HepG2 (cell line): ENCODE measurements around the gene MAP3K9. TPM values are rescaled to one million over a fixed set of nuclear protein-coding genes. Genes with fewer than 3 reads are reported as not detected.
A peak's percentile ranks its signal among the peaks of the same experiment; 100 is the strongest.

Source experiments
- EP300 ChIP-seq, 3 experiments: sonication (generic) in 1 of 3; formaldehyde crosslinking in 1 of 3; IDR thresholded peaks; 2 replicates each; pipeline versions ENCODE4 v1.5.1 to v1.6.1; 2011 to 2020; ENCODE audit warnings: low read depth in 2 of 3, low read length in 2 of 3, borderline replicate concordance in 1 of 3, improper control_type of control experiment in 1 of 3, mild to moderate bottlenecking in 1 of 3, missing genetic modification reagents in 1 of 3, moderate library complexity in 1 of 3
- HOXA3 ChIP-seq: sonication (generic); formaldehyde crosslinking; IDR thresholded peaks from 2 replicates; pipeline ENCODE4 v1.5.0; 2020; ENCODE audit warnings: missing genetic modification reagents
- HOXA7 ChIP-seq: sonication (generic); formaldehyde crosslinking; IDR thresholded peaks from 2 replicates; pipeline ENCODE4 v1.8.1; 2022; ENCODE audit warnings: mild to moderate bottlenecking, missing genetic modification reagents, moderate library complexity
- LCORL ChIP-seq, 2 experiments: fragments of 450-650 bp in 1 of 2; sonication (generic) in 1 of 2; formaldehyde crosslinking in 1 of 2; IDR thresholded peaks; 2 replicates each; pipeline versions ENCODE4 v1.5.0 to v1.6.1; 2017 to 2020; ENCODE audit warnings: antibody characterized with exemption in 1 of 2, missing genetic modification reagents in 1 of 2
- ZNF263 ChIP-seq: sonication (generic); formaldehyde crosslinking; IDR thresholded peaks from 2 replicates; pipeline ENCODE4 v1.4.0; 2020; ENCODE audit warnings: missing genetic modification reagents
- ZNF343 ChIP-seq: sonication (generic); formaldehyde crosslinking; IDR thresholded peaks from 2 replicates; pipeline ENCODE4 v1.4.0; 2020; ENCODE audit warnings: mild to moderate bottlenecking, missing genetic modification reagents
- ZNF468 ChIP-seq: sonication (generic); formaldehyde crosslinking; IDR thresholded peaks from 2 replicates; pipeline ENCODE4 v1.8.0; 2022; ENCODE audit warnings: mild to moderate bottlenecking, moderate library complexity, missing genetic modification reagents
- polyA plus RNA-seq, 8 experiments: library from polyadenylated mRNA; depleted of rRNA in 3 of 8; stranded (reverse) in 7 of 8; unstranded in 1 of 8; fragments of >200 nt; fragmentation: Illumina TruSeq in 4 of 8; extraction: Trizol in 4 of 8; gene quantifications; 2 replicates each; pipeline versions ENCODE4 v1.2.1 to v1.2.3, GENCODE V29; 2011 to 2016; ENCODE audit warnings: low read depth in 4 of 8, missing spikeins in 1 of 8, mixed read lengths in 1 of 8; ENCODE audit not compliant: insufficient read depth in 1 of 8
- total RNA-seq, 5 experiments: library from RNA; depleted of rRNA; stranded (reverse); fragments of >200 nt; fragmentation: Illumina TruSeq; extraction: Trizol; gene quantifications; 2 replicates each; pipeline ENCODE4 v1.2.3, GENCODE V29; 2016; ENCODE audit warnings: low read depth in 1 of 5
- TF ChIP-seq, protein P1 (sequence below): sonication (generic); formaldehyde crosslinking; IDR thresholded peaks from 2 replicates; pipeline ENCODE4 v1.5.1; 2020; ENCODE audit warnings: missing genetic modification reagents, mild to moderate bottlenecking, borderline replicate concordance
- TF ChIP-seq, protein P2 (sequence below): sonication (generic); formaldehyde crosslinking; IDR thresholded peaks from 2 replicates; pipeline ENCODE4 v1.4.0; 2020; ENCODE audit warnings: mild to moderate bottlenecking, missing genetic modification reagents
- TF ChIP-seq, protein P3 (sequence below), 2 experiments: fragments of 450-650 bp in 1 of 2; sonication (generic) in 1 of 2; formaldehyde crosslinking in 1 of 2; IDR thresholded peaks; 2 replicates each; pipeline versions ENCODE4 v1.6.1 to v1.8.0; 2016 to 2022; ENCODE audit warnings: antibody characterized with exemption in 1 of 2, mild to moderate bottlenecking in 1 of 2, missing genetic modification reagents in 1 of 2

Gene MAP3K9
- total and polyA plus RNA-seq, 2 of the 13 experiments (the other 11 are each of a cell fraction or from before 2014, with no cell fraction given) = 4.3 to 4.5 TPM

DNA sequence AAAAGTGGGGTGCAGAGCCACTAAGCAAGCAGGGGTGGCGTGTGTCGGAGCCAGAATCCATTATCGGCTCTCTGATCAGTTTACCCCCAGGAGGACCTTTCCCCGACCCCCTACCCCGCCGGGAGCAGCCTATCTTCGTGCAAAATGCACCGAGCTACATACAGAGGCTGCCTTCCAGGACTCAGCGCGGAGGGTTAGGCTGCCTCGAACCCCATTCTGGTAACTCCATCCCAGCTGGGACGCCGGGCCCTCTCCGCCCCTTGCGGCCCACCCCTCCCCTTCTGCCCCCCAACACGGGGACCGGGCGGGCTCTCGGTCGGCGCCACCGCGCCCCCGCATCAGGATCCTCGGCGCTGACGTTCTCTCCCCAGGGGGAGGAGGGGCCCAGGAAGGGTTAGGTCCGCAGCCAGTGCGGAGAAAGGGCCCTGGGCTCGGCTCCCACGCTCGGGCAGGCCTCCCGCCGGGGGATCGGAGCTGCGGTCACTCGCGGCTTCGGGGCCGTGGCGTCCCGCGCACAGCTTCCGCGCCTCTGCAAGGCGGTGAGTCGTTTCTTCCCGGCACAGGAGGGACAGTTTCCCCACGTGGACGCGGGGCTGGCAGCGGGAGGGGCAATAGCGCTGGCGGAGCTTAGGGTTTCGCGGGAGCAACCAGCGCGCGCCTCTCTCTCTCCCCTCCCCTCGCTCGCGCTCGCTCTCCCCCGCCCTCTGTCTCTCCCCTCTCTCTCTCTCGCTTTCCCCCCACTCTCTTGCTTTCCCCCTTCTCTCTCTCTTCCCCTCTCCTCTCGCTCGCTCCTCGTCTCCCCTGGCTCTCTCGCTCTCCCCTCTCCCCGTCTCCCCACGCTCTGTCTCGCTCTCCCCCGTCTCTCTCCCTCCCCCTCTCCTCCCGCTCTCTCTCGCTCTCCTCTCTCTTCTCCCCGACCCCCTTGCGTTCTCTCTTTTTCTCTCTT lies 12.5 kb upstream of the MAP3K9 start (continued):
- TF ChIP-seq, protein P1, sequence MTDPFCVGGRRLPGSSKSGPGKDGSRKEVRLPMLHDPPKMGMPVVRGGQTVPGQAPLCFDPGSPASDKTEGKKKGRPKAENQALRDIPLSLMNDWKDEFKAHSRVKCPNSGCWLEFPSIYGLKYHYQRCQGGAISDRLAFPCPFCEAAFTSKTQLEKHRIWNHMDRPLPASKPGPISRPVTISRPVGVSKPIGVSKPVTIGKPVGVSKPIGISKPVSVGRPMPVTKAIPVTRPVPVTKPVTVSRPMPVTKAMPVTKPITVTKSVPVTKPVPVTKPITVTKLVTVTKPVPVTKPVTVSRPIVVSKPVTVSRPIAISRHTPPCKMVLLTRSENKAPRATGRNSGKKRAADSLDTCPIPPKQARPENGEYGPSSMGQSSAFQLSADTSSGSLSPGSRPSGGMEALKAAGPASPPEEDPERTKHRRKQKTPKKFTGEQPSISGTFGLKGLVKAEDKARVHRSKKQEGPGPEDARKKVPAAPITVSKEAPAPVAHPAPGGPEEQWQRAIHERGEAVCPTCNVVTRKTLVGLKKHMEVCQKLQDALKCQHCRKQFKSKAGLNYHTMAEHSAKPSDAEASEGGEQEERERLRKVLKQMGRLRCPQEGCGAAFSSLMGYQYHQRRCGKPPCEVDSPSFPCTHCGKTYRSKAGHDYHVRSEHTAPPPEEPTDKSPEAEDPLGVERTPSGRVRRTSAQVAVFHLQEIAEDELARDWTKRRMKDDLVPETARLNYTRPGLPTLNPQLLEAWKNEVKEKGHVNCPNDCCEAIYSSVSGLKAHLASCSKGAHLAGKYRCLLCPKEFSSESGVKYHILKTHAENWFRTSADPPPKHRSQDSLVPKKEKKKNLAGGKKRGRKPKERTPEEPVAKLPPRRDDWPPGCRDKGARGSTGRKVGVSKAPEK (CRISPR knock-in tag) = peak; percentile 98
- TF ChIP-seq, protein P2, sequence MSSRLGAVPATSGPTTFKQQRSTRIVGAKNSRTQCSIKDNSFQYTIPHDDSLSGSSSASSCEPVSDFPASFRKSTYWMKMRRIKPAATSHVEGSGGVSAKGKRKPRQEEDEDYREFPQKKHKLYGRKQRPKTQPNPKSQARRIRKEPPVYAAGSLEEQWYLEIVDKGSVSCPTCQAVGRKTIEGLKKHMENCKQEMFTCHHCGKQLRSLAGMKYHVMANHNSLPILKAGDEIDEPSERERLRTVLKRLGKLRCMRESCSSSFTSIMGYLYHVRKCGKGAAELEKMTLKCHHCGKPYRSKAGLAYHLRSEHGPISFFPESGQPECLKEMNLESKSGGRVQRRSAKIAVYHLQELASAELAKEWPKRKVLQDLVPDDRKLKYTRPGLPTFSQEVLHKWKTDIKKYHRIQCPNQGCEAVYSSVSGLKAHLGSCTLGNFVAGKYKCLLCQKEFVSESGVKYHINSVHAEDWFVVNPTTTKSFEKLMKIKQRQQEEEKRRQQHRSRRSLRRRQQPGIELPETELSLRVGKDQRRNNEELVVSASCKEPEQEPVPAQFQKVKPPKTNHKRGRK (CRISPR knock-in tag) = peak; percentile 99
- no peak for TF ChIP-seq EP300 (IDR thresholded peaks at IDR 0.05; ENCODE audit: low read depth in 2 of 2, low read length in 2 of 2)
- no peak for TF ChIP-seq EP300 (CRISPR knock-in tag; IDR thresholded peaks at IDR 0.05; ENCODE audit: borderline replicate concordance)
- TF ChIP-seq, protein P3, sequence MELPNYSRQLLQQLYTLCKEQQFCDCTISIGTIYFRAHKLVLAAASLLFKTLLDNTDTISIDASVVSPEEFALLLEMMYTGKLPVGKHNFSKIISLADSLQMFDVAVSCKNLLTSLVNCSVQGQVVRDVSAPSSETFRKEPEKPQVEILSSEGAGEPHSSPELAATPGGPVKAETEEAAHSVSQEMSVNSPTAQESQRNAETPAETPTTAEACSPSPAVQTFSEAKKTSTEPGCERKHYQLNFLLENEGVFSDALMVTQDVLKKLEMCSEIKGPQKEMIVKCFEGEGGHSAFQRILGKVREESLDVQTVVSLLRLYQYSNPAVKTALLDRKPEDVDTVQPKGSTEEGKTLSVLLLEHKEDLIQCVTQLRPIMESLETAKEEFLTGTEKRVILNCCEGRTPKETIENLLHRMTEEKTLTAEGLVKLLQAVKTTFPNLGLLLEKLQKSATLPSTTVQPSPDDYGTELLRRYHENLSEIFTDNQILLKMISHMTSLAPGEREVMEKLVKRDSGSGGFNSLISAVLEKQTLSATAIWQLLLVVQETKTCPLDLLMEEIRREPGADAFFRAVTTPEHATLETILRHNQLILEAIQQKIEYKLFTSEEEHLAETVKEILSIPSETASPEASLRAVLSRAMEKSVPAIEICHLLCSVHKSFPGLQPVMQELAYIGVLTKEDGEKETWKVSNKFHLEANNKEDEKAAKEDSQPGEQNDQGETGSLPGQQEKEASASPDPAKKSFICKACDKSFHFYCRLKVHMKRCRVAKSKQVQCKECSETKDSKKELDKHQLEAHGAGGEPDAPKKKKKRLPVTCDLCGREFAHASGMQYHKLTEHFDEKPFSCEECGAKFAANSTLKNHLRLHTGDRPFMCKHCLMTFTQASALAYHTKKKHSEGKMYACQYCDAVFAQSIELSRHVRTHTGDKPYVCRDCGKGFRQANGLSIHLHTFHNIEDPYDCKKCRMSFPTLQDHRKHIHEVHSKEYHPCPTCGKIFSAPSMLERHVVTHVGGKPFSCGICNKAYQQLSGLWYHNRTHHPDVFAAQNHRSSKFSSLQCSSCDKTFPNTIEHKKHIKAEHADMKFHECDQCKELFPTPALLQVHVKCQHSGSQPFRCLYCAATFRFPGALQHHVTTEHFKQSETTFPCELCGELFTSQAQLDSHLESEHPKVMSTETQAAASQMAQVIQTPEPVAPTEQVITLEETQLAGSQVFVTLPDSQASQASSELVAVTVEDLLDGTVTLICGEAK (IDR thresholded peaks at IDR 0.05) = no peak
- TF ChIP-seq, protein P3 (CRISPR knock-in tag; IDR thresholded peaks at IDR 0.05) = no peak
- peak; percentile 26; the same call in 1 of the 2 replicates for TF ChIP-seq ZNF263 (CRISPR knock-in tag)
- TF ChIP-seq LCORL (IDR thresholded peaks at IDR 0.05) = no peak
- peak; percentile 38; the same call in 1 of the 2 replicates for TF ChIP-seq LCORL (CRISPR knock-in tag; IDR thresholded peaks at IDR 0.05)
- peak; percentile 21; the same call in 1 of the 2 replicates for TF ChIP-seq HOXA3 (CRISPR knock-in tag)
- TF ChIP-seq ZNF343 (CRISPR knock-in tag) = no peak
- no peak for TF ChIP-seq ZNF468 (CRISPR knock-in tag)
- TF ChIP-seq HOXA7 (CRISPR knock-in tag) = no peak
